Measurements from ENCODE around the gene CPNE2. TPM values are rescaled to one million over a fixed set of nuclear protein-coding genes. Genes with fewer than 3 reads are reported as not detected.

The CPNE2 gene
- total and polyA plus RNA-seq, 8 donors, result 8.7 to 55.4 (median 26.1) TPM

GRCh38 chr16:57125376-57125775 is 33.0 kb downstream of the CPNE2 start:
- Histone ChIP-seq H3K36me3 (peaks cover 0 to 43% (median 29%) of the 10 kb centered on the region in 4 donors), H3K9me3 (no peaks in the 10 kb centered on the region), H3K4me1 (no peaks in the 10 kb centered on the region), H3K27me3 (no peaks in the 10 kb centered on the region), H3K4me3 (no peak overlapping the region), H3K27ac (no peak overlapping the region)
- no peak for TF ChIP-seq POLR2A (IDR thresholded peaks at IDR 0.05)
- TF ChIP-seq POLR2AphosphoS5 (IDR thresholded peaks at IDR 0.05), result no peak
- no peak for TF ChIP-seq CTCF (IDR thresholded peaks at IDR 0.05)
- TF ChIP-seq EP300 (IDR thresholded peaks at IDR 0.05), result no peak
- intact Hi-C loops (cut with DNase I; ENCODE audit: low total_unique reads), result no loop called here
- DNase-seq, result no peak
- 86 to 98% (median 96%) methylated on average over 4 of the region's 4 CpGs for WGBS, 5 donors

GRCh38 chr16:57125969-57126368 is 33.6 kb downstream of the CPNE2 start:
- 89 to 99% (median 99%) methylated on average over 4 of the region's 4 CpGs for WGBS, 5 donors
- no peak overlapping the region for H3K27ac ChIP-seq
- TF ChIP-seq POLR2A (IDR thresholded peaks at IDR 0.05) (no peak), EP300 (IDR thresholded peaks at IDR 0.05) (no peak), POLR2AphosphoS5 (IDR thresholded peaks at IDR 0.05) (no peak), CTCF (IDR thresholded peaks at IDR 0.05) (no peak)

GRCh38 chr16:57126411-57126810 is 34.0 kb downstream of the CPNE2 start:
- intact Hi-C loops (cut with DNase I; ENCODE audit: low total_unique reads), result no loop called here
- TF ChIP-seq EP300 (IDR thresholded peaks at IDR 0.05) (no peak), POLR2AphosphoS5 (IDR thresholded peaks at IDR 0.05) (no peak), POLR2A (IDR thresholded peaks at IDR 0.05) (no peak), CTCF (IDR thresholded peaks at IDR 0.05) (no peak)
- no peaks in the 10 kb centered on the region for H3K27me3 ChIP-seq
- no peak overlapping the region for H3K27ac ChIP-seq
- 74 to 97% (median 89%) methylated on average over 4 of the region's 4 CpGs for WGBS, 5 donors
- no peaks in the 10 kb centered on the region for H3K9me3 ChIP-seq
- no peak for DNase-seq
- no peak overlapping the region for H3K4me3 ChIP-seq
- no peaks in the 10 kb centered on the region for H3K4me1 ChIP-seq
- peaks cover 0 to 33% (median 20%) of the 10 kb centered on the region in 4 donors for H3K36me3 ChIP-seq

More at GRCh38 chr16:57125969-57126368, 33.6 kb downstream of the CPNE2 start:
- Histone ChIP-seq H3K4me1 (no peaks in the 10 kb centered on the region), H3K36me3 (peaks cover 0 to 37% (median 25%) of the 10 kb centered on the region in 4 donors), H3K9me3 (no peaks in the 10 kb centered on the region), H3K4me3 (no peak overlapping the region), H3K27me3 (no peaks in the 10 kb centered on the region)
- intact Hi-C loops (cut with DNase I; ENCODE audit: low total_unique reads), result no loop called here
- DNase-seq, result no peak

GRCh38 chr16:57127037-57127763 is 34.8 kb downstream of the CPNE2 start:
- Histone ChIP-seq H3K4me1 (no peaks in the 10 kb centered on the region), H3K27ac (no peak overlapping the region), H3K4me3 (no peak overlapping the region), H3K36me3 (peaks cover 0 to 25% (median 12%) of the 10 kb centered on the region in 4 donors), H3K9me3 (no peaks in the 10 kb centered on the region), H3K27me3 (no peaks in the 10 kb centered on the region)
- intact Hi-C loops (cut with DNase I; ENCODE audit: low total_unique reads), result no loop called here
- 89 to 96% (median 93%) methylated on average over 5 of the region's 5 CpGs for WGBS, 5 donors
- no peak for DNase-seq
- TF ChIP-seq POLR2A (IDR thresholded peaks at IDR 0.05) (no peak), POLR2AphosphoS5 (IDR thresholded peaks at IDR 0.05) (no peak)

- 92 to 97% (median 95%) methylated on average over 7 of the region's 7 CpGs for WGBS, 5 donors
- intact Hi-C loops (cut with DNase I; ENCODE audit: low total_unique reads), result no loop called here
- H3K4me3 ChIP-seq, result no peak overlapping the region
- H3K4me1 ChIP-seq, result no peaks in the 10 kb centered on the region
- H3K9me3 ChIP-seq, result no peaks in the 10 kb centered on the region
- no peak for DNase-seq
- peaks cover 0 to 23% (median 10%) of the 10 kb centered on the region in 4 donors for H3K36me3 ChIP-seq
- no peak overlapping the region for H3K27ac ChIP-seq
- H3K27me3 ChIP-seq, result no peaks in the 10 kb centered on the region
- TF ChIP-seq CTCF (IDR thresholded peaks at IDR 0.05) (no peak), POLR2AphosphoS5 (IDR thresholded peaks at IDR 0.05) (no peak), EP300 (IDR thresholded peaks at IDR 0.05) (no peak), POLR2A (IDR thresholded peaks at IDR 0.05) (no peak)
These were observed 35.5 kb downstream of the CPNE2 start for GRCh38 chr16:57127836-57128235.
